ENCODE results near the gene STARD6.

The STARD6 gene

DNA sequence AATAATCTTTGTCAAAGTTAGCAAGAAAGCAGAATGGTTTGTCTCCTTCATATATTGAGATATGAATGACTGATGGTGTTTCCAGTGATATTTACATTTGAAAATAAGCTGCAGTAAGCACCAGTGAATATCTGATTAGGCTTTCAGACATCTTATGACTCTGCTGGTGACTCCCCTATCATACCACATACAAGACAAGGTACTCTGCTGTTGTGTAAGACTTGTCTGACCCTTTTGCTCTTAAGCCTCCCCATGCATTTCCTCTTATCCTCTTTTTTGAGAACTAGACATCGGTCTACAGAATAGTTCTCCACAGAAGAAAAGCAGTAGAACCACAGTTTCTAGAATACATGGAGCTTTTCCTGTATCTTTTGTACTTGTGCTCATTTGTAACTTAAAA lies 79.0 kb downstream of the STARD6 start:
- in situ Hi-C loops (cut with MboI; ENCODE audit: low pct_unique_long_range_greater_than_20kb, low sequenced_read_pairs): no loop called here
- DNase-seq: no peak

DNA sequence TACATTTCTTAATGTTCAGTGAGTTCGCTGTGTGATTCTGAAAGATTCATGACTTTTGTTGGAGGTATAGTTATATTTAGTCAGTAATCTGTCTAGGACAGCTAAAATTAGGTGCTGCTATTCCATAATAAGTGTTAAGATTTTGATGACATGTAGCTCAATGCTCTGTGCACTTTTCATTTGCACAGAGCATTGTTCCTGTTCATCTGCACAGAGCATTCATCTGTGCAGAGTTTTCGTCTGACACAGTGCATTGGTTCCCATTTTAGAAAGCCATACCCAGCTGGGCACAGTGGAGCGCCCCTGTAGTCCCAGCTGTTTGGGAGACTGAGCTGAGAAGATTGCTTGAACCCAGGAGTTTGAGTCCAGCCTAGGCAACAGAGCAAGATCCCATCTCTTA lies 79.8 kb downstream of the STARD6 start:
- in situ Hi-C loops (cut with MboI; ENCODE audit: low pct_unique_long_range_greater_than_20kb, low sequenced_read_pairs): no loop called here
- no peak for DNase-seq

Measured in KBM-7 (cell line).